ENCODE results near the gene GPX3.

DNA sequence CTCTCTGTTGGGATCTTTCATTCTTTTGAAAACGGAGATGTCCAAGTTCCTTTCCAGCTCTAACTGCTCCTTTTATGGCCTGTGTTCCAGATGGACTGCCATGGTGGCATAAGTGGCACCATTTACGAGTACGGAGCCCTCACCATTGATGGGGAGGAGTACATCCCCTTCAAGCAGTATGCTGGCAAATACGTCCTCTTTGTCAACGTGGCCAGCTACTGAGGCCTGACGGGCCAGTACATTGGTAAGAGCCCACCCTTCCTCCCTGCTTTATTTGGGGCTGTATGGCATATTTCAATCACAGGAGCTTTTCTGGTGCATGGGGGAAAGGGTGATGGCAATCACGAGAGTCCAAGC lies 4.8 kb downstream of the GPX3 start:
- TF ChIP-seq ZNF460 (CRISPR knock-in tag; IDR thresholded peaks at IDR 0.05; ENCODE audit: borderline replicate concordance) (no peak), ATF1 (CRISPR knock-in tag; IDR thresholded peaks at IDR 0.05) (no peak), ZSCAN30 (CRISPR knock-in tag; IDR thresholded peaks at IDR 0.05) (no peak), ZNF329 (CRISPR knock-in tag; IDR thresholded peaks at IDR 0.05; ENCODE audit: low read depth) (no peak), FOSL2 (CRISPR knock-in tag; IDR thresholded peaks at IDR 0.05) (no peak), ZNF496 (CRISPR knock-in tag; IDR thresholded peaks at IDR 0.05; ENCODE audit: insufficient replicate concordance) (no peak), NR0B2 (CRISPR knock-in tag; IDR thresholded peaks at IDR 0.05) (no peak), CREB1 (IDR thresholded peaks at IDR 0.05) (no peak), CREB1 (CRISPR knock-in tag; IDR thresholded peaks at IDR 0.05) (no peak), TBL1XR1 (IDR thresholded peaks at IDR 0.05; ENCODE audit: borderline replicate concordance, low read length, partially characterized antibody) (no peak)
- TF ChIP-seq, protein P1, sequence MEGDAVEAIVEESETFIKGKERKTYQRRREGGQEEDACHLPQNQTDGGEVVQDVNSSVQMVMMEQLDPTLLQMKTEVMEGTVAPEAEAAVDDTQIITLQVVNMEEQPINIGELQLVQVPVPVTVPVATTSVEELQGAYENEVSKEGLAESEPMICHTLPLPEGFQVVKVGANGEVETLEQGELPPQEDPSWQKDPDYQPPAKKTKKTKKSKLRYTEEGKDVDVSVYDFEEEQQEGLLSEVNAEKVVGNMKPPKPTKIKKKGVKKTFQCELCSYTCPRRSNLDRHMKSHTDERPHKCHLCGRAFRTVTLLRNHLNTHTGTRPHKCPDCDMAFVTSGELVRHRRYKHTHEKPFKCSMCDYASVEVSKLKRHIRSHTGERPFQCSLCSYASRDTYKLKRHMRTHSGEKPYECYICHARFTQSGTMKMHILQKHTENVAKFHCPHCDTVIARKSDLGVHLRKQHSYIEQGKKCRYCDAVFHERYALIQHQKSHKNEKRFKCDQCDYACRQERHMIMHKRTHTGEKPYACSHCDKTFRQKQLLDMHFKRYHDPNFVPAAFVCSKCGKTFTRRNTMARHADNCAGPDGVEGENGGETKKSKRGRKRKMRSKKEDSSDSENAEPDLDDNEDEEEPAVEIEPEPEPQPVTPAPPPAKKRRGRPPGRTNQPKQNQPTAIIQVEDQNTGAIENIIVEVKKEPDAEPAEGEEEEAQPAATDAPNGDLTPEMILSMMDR (CRISPR knock-in tag; IDR thresholded peaks at IDR 0.05) = no peak
- TF ChIP-seq, protein P2, sequence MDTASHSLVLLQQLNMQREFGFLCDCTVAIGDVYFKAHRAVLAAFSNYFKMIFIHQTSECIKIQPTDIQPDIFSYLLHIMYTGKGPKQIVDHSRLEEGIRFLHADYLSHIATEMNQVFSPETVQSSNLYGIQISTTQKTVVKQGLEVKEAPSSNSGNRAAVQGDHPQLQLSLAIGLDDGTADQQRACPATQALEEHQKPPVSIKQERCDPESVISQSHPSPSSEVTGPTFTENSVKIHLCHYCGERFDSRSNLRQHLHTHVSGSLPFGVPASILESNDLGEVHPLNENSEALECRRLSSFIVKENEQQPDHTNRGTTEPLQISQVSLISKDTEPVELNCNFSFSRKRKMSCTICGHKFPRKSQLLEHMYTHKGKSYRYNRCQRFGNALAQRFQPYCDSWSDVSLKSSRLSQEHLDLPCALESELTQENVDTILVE (CRISPR knock-in tag; IDR thresholded peaks at IDR 0.05) = no peak
